SK-N-SH treated with all-trans-retinoic acid at 6 μM for 48 hours (cell line): ENCODE results near the gene UBAP2.

ENCODE experiments used
- ARNTL ChIP-seq: fragments of 450-650 bp; formaldehyde crosslinking; IDR thresholded peaks from 2 replicates; pipeline ENCODE4 v1.5.0; 2020; ENCODE audit warnings: low read depth, mild to moderate bottlenecking, moderate library complexity, borderline replicate concordance
- CREB5 ChIP-seq: fragments of 250-450 bp; sonication (Bioruptor Pico); IDR thresholded peaks from 2 replicates; pipeline ENCODE4 v1.5.1; 2020; ENCODE audit warnings: low read depth, mild to moderate bottlenecking, moderate library complexity
- ESRRG ChIP-seq: fragments of 250-450 bp; sonication (Bioruptor Pico); IDR thresholded peaks from 2 replicates; pipeline ENCODE4 v1.6.1; 2021; ENCODE audit warnings: mild to moderate bottlenecking
- GLIS3 ChIP-seq: fragments of 250-450 bp; sonication (Bioruptor Pico); IDR thresholded peaks from 2 replicates; pipeline ENCODE4 v1.5.0; 2020; ENCODE audit warnings: mild to moderate bottlenecking, moderate library complexity
- POU6F1 ChIP-seq: fragments of 250-450 bp; sonication (Bioruptor Pico); IDR thresholded peaks from 2 replicates; pipeline ENCODE4 v1.8.0; 2021; ENCODE audit warnings: low read depth, mild to moderate bottlenecking, moderate library complexity, borderline replicate concordance
- RARB ChIP-seq: fragments of 250-450 bp; sonication (Bioruptor Pico); IDR thresholded peaks from 2 replicates; pipeline ENCODE4 v1.8.0; 2021; ENCODE audit warnings: mild to moderate bottlenecking, moderate library complexity
- TCF4 ChIP-seq: fragments of 250-450 bp; sonication (Bioruptor Pico); IDR thresholded peaks from 2 replicates; pipeline ENCODE4 v1.8.0; 2021; ENCODE audit warnings: mild to moderate bottlenecking, moderate library complexity, borderline replicate concordance
- ZC3H10 ChIP-seq: fragments of 250-450 bp; sonication (Bioruptor Pico); IDR thresholded peaks from 2 replicates; pipeline ENCODE4 v1.5.1; 2021; ENCODE audit warnings: mild to moderate bottlenecking, moderate library complexity
- ZFP30 ChIP-seq: fragments of 450-650 bp; formaldehyde crosslinking; IDR thresholded peaks from 2 replicates; pipeline ENCODE4 v1.5.0; 2022; ENCODE audit warnings: mild to moderate bottlenecking, moderate library complexity
- ZNF70 ChIP-seq: fragments of 450-650 bp; formaldehyde crosslinking; IDR thresholded peaks from 2 replicates; pipeline ENCODE4 v1.5.0; 2020; ENCODE audit warnings: mild to moderate bottlenecking, moderate library complexity
- TF ChIP-seq, protein P1 (sequence below): fragments of 250-450 bp; sonication (Bioruptor Pico); IDR thresholded peaks from 2 replicates; pipeline ENCODE4 v1.5.1; 2021; ENCODE audit warnings: mild to moderate bottlenecking, moderate library complexity
- TF ChIP-seq, protein P2 (sequence below): fragments of 250-450 bp; sonication (Bioruptor Pico); IDR thresholded peaks from 2 replicates; pipeline ENCODE4 v1.8.0; 2020; ENCODE audit warnings: mild to moderate bottlenecking, moderate library complexity, borderline replicate concordance

DNA sequence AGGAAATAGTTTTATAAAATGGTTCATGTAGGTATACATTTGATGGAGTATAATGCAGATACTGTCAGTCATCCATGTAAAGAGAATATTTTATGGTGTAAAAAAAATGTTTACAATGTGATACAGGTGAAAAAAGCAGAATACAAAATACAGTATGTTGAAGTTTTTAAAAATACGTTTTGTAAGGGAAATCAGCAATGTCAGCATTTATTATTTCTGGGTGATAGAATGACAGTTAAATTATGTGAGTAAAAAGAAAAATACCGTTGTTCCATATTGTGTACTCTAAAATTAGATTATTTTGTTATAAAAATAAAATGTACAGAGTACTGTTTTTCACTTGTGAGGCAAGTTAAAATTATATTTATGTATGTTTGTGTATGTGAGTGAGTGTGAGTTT lies 162.7 kb downstream of the UBAP2 start:
- no peak for TF ChIP-seq POU6F1 (CRISPR knock-in tag)
- no peak for TF ChIP-seq ZFP30 (CRISPR knock-in tag)
- TF ChIP-seq, protein P1, sequence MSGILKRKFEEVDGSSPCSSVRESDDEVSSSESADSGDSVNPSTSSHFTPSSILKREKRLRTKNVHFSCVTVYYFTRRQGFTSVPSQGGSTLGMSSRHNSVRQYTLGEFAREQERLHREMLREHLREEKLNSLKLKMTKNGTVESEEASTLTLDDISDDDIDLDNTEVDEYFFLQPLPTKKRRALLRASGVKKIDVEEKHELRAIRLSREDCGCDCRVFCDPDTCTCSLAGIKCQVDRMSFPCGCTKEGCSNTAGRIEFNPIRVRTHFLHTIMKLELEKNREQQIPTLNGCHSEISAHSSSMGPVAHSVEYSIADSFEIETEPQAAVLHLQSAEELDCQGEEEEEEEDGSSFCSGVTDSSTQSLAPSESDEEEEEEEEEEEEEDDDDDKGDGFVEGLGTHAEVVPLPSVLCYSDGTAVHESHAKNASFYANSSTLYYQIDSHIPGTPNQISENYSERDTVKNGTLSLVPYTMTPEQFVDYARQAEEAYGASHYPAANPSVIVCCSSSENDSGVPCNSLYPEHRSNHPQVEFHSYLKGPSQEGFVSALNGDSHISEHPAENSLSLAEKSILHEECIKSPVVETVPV (CRISPR knock-in tag): no peak
- TF ChIP-seq, protein P2, sequence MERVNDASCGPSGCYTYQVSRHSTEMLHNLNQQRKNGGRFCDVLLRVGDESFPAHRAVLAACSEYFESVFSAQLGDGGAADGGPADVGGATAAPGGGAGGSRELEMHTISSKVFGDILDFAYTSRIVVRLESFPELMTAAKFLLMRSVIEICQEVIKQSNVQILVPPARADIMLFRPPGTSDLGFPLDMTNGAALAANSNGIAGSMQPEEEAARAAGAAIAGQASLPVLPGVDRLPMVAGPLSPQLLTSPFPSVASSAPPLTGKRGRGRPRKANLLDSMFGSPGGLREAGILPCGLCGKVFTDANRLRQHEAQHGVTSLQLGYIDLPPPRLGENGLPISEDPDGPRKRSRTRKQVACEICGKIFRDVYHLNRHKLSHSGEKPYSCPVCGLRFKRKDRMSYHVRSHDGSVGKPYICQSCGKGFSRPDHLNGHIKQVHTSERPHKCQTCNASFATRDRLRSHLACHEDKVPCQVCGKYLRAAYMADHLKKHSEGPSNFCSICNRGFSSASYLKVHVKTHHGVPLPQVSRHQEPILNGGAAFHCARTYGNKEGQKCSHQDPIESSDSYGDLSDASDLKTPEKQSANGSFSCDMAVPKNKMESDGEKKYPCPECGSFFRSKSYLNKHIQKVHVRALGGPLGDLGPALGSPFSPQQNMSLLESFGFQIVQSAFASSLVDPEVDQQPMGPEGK: no peak
- no peak for TF ChIP-seq CREB5 (CRISPR knock-in tag)
- no peak for TF ChIP-seq RARB (CRISPR knock-in tag)
- no peak for TF ChIP-seq TCF4
- TF ChIP-seq ESRRG (CRISPR knock-in tag): no peak
- TF ChIP-seq ARNTL: no peak
- no peak for TF ChIP-seq ZC3H10 (CRISPR knock-in tag)
- no peak for TF ChIP-seq ZNF70 (CRISPR knock-in tag)
- TF ChIP-seq GLIS3: no peak
